Ishikawa (cell line): Measurements from ENCODE around the gene TOGARAM1.

Experiments used
- CEBPB ChIP-seq: IDR thresholded peaks from 2 replicates; pipeline ENCODE4 v1.6.1; 2012
- CREB1 ChIP-seq: IDR thresholded peaks from 2 replicates; pipeline ENCODE4 v1.6.1; 2012; ENCODE audit warnings: low read depth
- EGR1 ChIP-seq: IDR thresholded peaks from 2 replicates; pipeline ENCODE4 v1.6.1; 2012
- EP300 ChIP-seq: IDR thresholded peaks from 2 replicates; pipeline ENCODE4 v1.6.1; 2012; ENCODE audit warnings: borderline replicate concordance
- FOXM1 ChIP-seq: IDR thresholded peaks from 2 replicates; pipeline ENCODE4 v1.6.1; 2012; ENCODE audit warnings: low read depth, borderline replicate concordance
- RAD21 ChIP-seq: IDR thresholded peaks from 2 replicates; pipeline ENCODE4 v1.6.1; 2012; ENCODE audit warnings: low read depth
- REST ChIP-seq: IDR thresholded peaks from 2 replicates; pipeline ENCODE4 v1.6.1; 2012; ENCODE audit warnings: low read depth, mild to moderate bottlenecking
- TAF1 ChIP-seq: IDR thresholded peaks from 2 replicates; pipeline ENCODE4 v1.6.1; 2012; ENCODE audit warnings: low read depth, mild to moderate bottlenecking
- TCF12 ChIP-seq: IDR thresholded peaks from 2 replicates; pipeline ENCODE4 v1.6.1; 2012; ENCODE audit warnings: low read depth
- TEAD4 ChIP-seq: IDR thresholded peaks from 2 replicates; pipeline ENCODE4 v1.6.1; 2012
- YY1 ChIP-seq: IDR thresholded peaks from 2 replicates; pipeline ENCODE4 v1.6.1; 2012; ENCODE audit warnings: low read depth
- ZBTB7A ChIP-seq: IDR thresholded peaks from 2 replicates; pipeline ENCODE4 v1.6.1; 2012; ENCODE audit warnings: low read depth
- TF ChIP-seq, protein P1 (sequence below): IDR thresholded peaks from 2 replicates; pipeline ENCODE4 v1.6.1; 2012
- TF ChIP-seq, protein P2 (sequence below): IDR thresholded peaks from 2 replicates; pipeline ENCODE4 v1.6.1; 2012

DNA sequence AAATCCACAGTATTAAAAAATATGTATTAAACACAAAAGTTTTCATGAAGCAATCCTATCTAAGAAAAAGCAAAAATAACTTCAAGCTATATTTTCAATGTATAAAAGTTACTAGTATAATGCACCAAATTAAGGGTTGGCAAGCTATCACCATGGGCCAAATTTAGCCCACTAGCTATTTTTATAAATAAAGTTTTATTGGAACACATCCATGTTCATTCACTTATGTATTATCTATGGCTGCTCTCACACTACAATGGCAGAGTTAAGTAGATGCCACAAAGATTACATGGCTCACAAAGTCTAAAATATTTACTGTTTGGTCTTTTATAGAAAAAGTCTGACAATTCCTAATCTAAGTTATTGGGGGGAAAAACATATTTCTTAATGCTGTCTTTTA is 17.9 kb upstream of the TOGARAM1 start:
- TF ChIP-seq ZBTB7A = no peak
- TF ChIP-seq, protein P1, sequence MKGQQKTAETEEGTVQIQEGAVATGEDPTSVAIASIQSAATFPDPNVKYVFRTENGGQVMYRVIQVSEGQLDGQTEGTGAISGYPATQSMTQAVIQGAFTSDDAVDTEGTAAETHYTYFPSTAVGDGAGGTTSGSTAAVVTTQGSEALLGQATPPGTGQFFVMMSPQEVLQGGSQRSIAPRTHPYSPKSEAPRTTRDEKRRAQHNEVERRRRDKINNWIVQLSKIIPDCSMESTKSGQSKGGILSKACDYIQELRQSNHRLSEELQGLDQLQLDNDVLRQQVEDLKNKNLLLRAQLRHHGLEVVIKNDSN = no peak
- no peak for TF ChIP-seq FOXM1
- TF ChIP-seq EGR1 = no peak
- no peak for TF ChIP-seq RAD21
- no peak for TF ChIP-seq CREB1
- TF ChIP-seq CEBPB = no peak
- no peak for TF ChIP-seq EP300
- TF ChIP-seq, protein P2, sequence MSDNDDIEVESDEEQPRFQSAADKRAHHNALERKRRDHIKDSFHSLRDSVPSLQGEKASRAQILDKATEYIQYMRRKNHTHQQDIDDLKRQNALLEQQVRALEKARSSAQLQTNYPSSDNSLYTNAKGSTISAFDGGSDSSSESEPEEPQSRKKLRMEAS = no peak
- TF ChIP-seq REST = no peak
- no peak for TF ChIP-seq TCF12
- TF ChIP-seq TEAD4 = no peak
- no peak for TF ChIP-seq YY1
- TF ChIP-seq TAF1 = no peak
